Natural killer cell (primary cell): ENCODE results near the gene KANK4. TPM values are rescaled to one million over a fixed set of nuclear protein-coding genes. Genes with fewer than 3 reads are reported as not detected.

Experiments used
- ATAC-seq, 3 donors: fragments of 150-1000 bp in 2 of 3; fragments of 200-7000 bp in 1 of 3; cut with Tn5 transposase; 1 replicate in 1 of 3; 2 replicates in 2 of 3; pipeline ENCODE4 v1.10.0; 2021; ENCODE audit warnings: mild to moderate bottlenecking in 2 of 3, moderate library complexity in 2 of 3
- DNase-seq, 2 donors: peaks; one replicate each; pipeline versions ENCODE4 v3.0.0 to v3.0.0-alpha.2; 2013 to 2021; ENCODE audit warnings: mixed read lengths in 1 of 2
- H3K27ac ChIP-seq: one replicate; pipeline ENCODE4 v1.5.1; 2013; ENCODE audit warnings: mild to moderate bottlenecking, low read length
- H3K27me3 ChIP-seq: one replicate; pipeline ENCODE4 v1.6.1; 2013; ENCODE audit warnings: low read length; ENCODE audit not compliant: control insufficient read depth, insufficient read depth
- H3K36me3 ChIP-seq: one replicate; pipeline ENCODE4 v1.6.1; 2013; ENCODE audit warnings: low read length; ENCODE audit not compliant: control insufficient read depth, insufficient read depth
- H3K4me1 ChIP-seq: one replicate; pipeline ENCODE4 v1.6.1; 2013; ENCODE audit warnings: low read length; ENCODE audit not compliant: control insufficient read depth, insufficient read depth
- H3K4me3 ChIP-seq: one replicate; pipeline ENCODE4 v1.5.1; 2013; ENCODE audit warnings: low read length
- H3K9me3 ChIP-seq: one replicate; pipeline ENCODE4 v1.6.1; 2013; ENCODE audit warnings: low read length; ENCODE audit not compliant: control insufficient read depth, insufficient read depth
- H3K27ac Mint-ChIP-seq, 2 donors: one replicate each; pipeline ENCODE4 v1.8.0; 2022; ENCODE audit warnings: mild to moderate bottlenecking in 2 of 2, mixed read lengths in 2 of 2, moderate library complexity in 1 of 2
- H3K27me3 Mint-ChIP-seq, 2 donors: one replicate each; pipeline ENCODE4 v1.8.0; 2022; ENCODE audit warnings: low read depth in 2 of 2, mixed read lengths in 2 of 2
- H3K36me3 Mint-ChIP-seq: one replicate; pipeline ENCODE4 v1.8.0; 2022; ENCODE audit warnings: mixed read lengths
- H3K4me1 Mint-ChIP-seq, 2 donors: one replicate each; pipeline ENCODE4 v1.8.0; 2022; ENCODE audit warnings: mixed read lengths in 2 of 2
- H3K4me3 Mint-ChIP-seq: one replicate; pipeline ENCODE4 v1.8.0; 2022; ENCODE audit warnings: mild to moderate bottlenecking, moderate library complexity, mixed read lengths
- H3K9me3 Mint-ChIP-seq, 2 donors: one replicate each; pipeline ENCODE4 v1.8.0; 2022; ENCODE audit warnings: mixed read lengths in 2 of 2
- CTCF ChIP-seq: fragments of 200-600 bp; IDR thresholded peaks from one replicate; pipeline ENCODE4 v1.8.0; 2022; ENCODE audit warnings: antibody characterized with exemption
- WGBS: methylation state at CpG from one replicate; pipeline ENCODE4 v1.1.7; 2013; ENCODE audit warnings: missing lambda C conversion rate; ENCODE audit not compliant: insufficient coverage; 5-methylcytosine and 5-hydroxymethylcytosine counted together
- intact Hi-C: fragments of 100-400 bp; cut with micrococcal nuclease; formaldehyde crosslinking; loops from one replicate; pipeline ENCODE4 v1.14.2; 2022
- total RNA-seq, 4 donors: library from RNA; stranded (reverse); fragments of 120-200 nt in 1 of 4; gene quantifications; one replicate each; pipeline versions ENCODE4 v1.2.3 to v1.2.4, GENCODE V29; 2013 to 2022

Gene KANK4
- total RNA-seq, 3 donors from 2014 or later (not counting 1 experiment from before 2014, with no cell fraction given): not detected

- Mint-ChIP-seq H3K27ac (no peak overlapping the region), H3K4me1 (no peaks in the 10 kb centered on the region), H3K36me3 (no peaks in the 10 kb centered on the region), H3K27me3 (peaks cover 7 to 12% of the 10 kb centered on the region in 2 donors), H3K4me3 (no peak overlapping the region), H3K9me3 (no peaks in the 10 kb centered on the region)
- no peak for DNase-seq
- intact Hi-C loops: no loop called here
- Histone ChIP-seq H3K9me3 (no peaks in the 10 kb centered on the region), H3K27me3 (peaks cover 2% of the 10 kb centered on the region), H3K4me1 (no peaks in the 10 kb centered on the region), H3K4me3 (no peak overlapping the region), H3K27ac (no peak overlapping the region), H3K36me3 (no peaks in the 10 kb centered on the region)
- TF ChIP-seq CTCF: no peak
- 88% methylated on average over 22 of the region's 22 CpGs for WGBS
- no peak for ATAC-seq
These were observed 8.3 kb upstream of the KANK4 start for GRCh38 chr1:62327360-62328055.

GRCh38 chr1:62325681-62326080 is 6.4 kb upstream of the KANK4 start:
- intact Hi-C loops: no loop called here
- ATAC-seq: no peak
- no peak overlapping the region for H3K27ac Mint-ChIP-seq
- DNase-seq: no peak
- no peaks in the 10 kb centered on the region for H3K4me1 Mint-ChIP-seq
- H3K27ac ChIP-seq: no peak overlapping the region
- no peaks in the 10 kb centered on the region for H3K36me3 ChIP-seq
- H3K9me3 Mint-ChIP-seq: no peaks in the 10 kb centered on the region
- peaks cover 12 to 13% of the 10 kb centered on the region in 2 donors for H3K27me3 Mint-ChIP-seq
- no peaks in the 10 kb centered on the region for H3K36me3 Mint-ChIP-seq
- peaks cover 2% of the 10 kb centered on the region for H3K27me3 ChIP-seq
- H3K4me3 ChIP-seq: no peak overlapping the region
- no peaks in the 10 kb centered on the region for H3K9me3 ChIP-seq
- H3K4me3 Mint-ChIP-seq: no peak overlapping the region
- no peaks in the 10 kb centered on the region for H3K4me1 ChIP-seq
- TF ChIP-seq CTCF: no peak
- WGBS: 48% methylated on average over 2 of the region's 2 CpGs

- no peak overlapping the region for H3K27ac ChIP-seq
- intact Hi-C loops: no loop called here
These were observed 5.8 kb upstream of the KANK4 start for GRCh38 chr1:62325081-62325480.

More at GRCh38 chr1:62325081-62325480, 5.8 kb upstream of the KANK4 start:
- Histone ChIP-seq H3K4me1 (no peaks in the 10 kb centered on the region), H3K36me3 (no peaks in the 10 kb centered on the region), H3K27me3 (peaks cover 2% of the 10 kb centered on the region), H3K9me3 (no peaks in the 10 kb centered on the region), H3K4me3 (no peak overlapping the region)
- DNase-seq (no peak), ATAC-seq (no peak)
- H3K4me1 Mint-ChIP-seq: no peaks in the 10 kb centered on the region
- no peak overlapping the region for H3K27ac Mint-ChIP-seq
- no peaks in the 10 kb centered on the region for H3K36me3 Mint-ChIP-seq
- 80% methylated on average over 5 of the region's 5 CpGs for WGBS
- TF ChIP-seq CTCF: no peak
- no peaks in the 10 kb centered on the region for H3K9me3 Mint-ChIP-seq
- H3K27me3 Mint-ChIP-seq: peaks cover 13 to 14% of the 10 kb centered on the region in 2 donors
- H3K4me3 Mint-ChIP-seq: no peak overlapping the region
